SK-N-SH treated with all-trans-retinoic acid at 6 μM for 48 hours (cell line): ENCODE results near the gene SPACDR.

Experiments used
- TSHZ2 ChIP-seq: fragments of 250-450 bp; sonication (Bioruptor Pico); IDR thresholded peaks from 2 replicates; pipeline ENCODE4 v1.5.0; 2020; ENCODE audit warnings: mild to moderate bottlenecking, moderate library complexity
- ZC3H10 ChIP-seq: fragments of 250-450 bp; sonication (Bioruptor Pico); IDR thresholded peaks from 2 replicates; pipeline ENCODE4 v1.5.1; 2021; ENCODE audit warnings: mild to moderate bottlenecking, moderate library complexity
- ZFP3 ChIP-seq: fragments of 250-450 bp; sonication (Bioruptor Pico); IDR thresholded peaks from 2 replicates; pipeline ENCODE4 v1.5.0; 2020; ENCODE audit warnings: mild to moderate bottlenecking, moderate library complexity
- ZNF70 ChIP-seq: fragments of 450-650 bp; formaldehyde crosslinking; IDR thresholded peaks from 2 replicates; pipeline ENCODE4 v1.5.0; 2020; ENCODE audit warnings: mild to moderate bottlenecking, moderate library complexity

GRCh38 chr7:100488333-100489095, 24.5 kb upstream of the SPACDR start:
- TF ChIP-seq ZFP3 (CRISPR knock-in tag) (no peak), TSHZ2 (no peak), ZC3H10 (no peak), ZNF70 (CRISPR knock-in tag) (no peak)
